Stimulated activated CD4-positive, alpha-beta T cell treated with anti-CD3 and anti-CD28 coated beads, TNF-alpha, amount 100 ng/mL, for 48 hours (primary cell): Measurements from ENCODE around the gene SH2D2A.

Source experiments
- DNase-seq, 3 donors: peaks; one replicate each; pipeline ENCODE4 v3.0.0-alpha.2; 2020; ENCODE audit warnings: low read depth in 3 of 3

The SH2D2A gene

GRCh38 chr1:156816561-156817328, at the start of gene SH2D2A:
Gene SH2D2A, minus strand, starts transcription at chr1:156816848. Its CDS starts 140 bp downstream, at chr1:156816708.
- DNase-seq = peak; percentile 86 to 93 (median 87)

GRCh38 chr1:156865865-156866248, 49.2 kb upstream of the SH2D2A start:
- no peak for DNase-seq

GRCh38 chr1:156865258-156865657, 48.6 kb upstream of the SH2D2A start:
- DNase-seq = no peak

- DNase-seq = no peak
Observed at GRCh38 chr1:156864796-156865195, 48.1 kb upstream of the SH2D2A start.

GRCh38 chr1:156863631-156864030, 47.0 kb upstream of the SH2D2A start:
- no peak for DNase-seq

GRCh38 chr1:156862997-156863599, 46.5 kb upstream of the SH2D2A start:
- DNase-seq = peak in 1 of 3 donors; percentile 29

GRCh38 chr1:156862584-156862983, 45.9 kb upstream of the SH2D2A start:
- DNase-seq = no peak

- no peak for DNase-seq
Observed at GRCh38 chr1:156860628-156861423, 44.2 kb upstream of the SH2D2A start, which contains the start of gene NTRK1. Gene NTRK1, plus strand, starts transcription at chr1:156860865. Its CDS starts 70 bp downstream, at chr1:156860935.

- DNase-seq = peak in 2 of 3 donors; percentile 20 to 59
Observed at GRCh38 chr1:156860113-156860627, 43.5 kb upstream of the SH2D2A start.

GRCh38 chr1:156859523-156860112, 43.0 kb upstream of the SH2D2A start:
- no peak for DNase-seq

GRCh38 chr1:156858959-156859522, 42.4 kb upstream of the SH2D2A start, which contains the start of gene INSRR:
Gene INSRR, minus strand, starts transcription at chr1:156859117. Its CDS starts 496 bp downstream, at chr1:156858621.
- no peak for DNase-seq

- no peak for DNase-seq
Observed at GRCh38 chr1:156858555-156858956, 41.9 kb upstream of the SH2D2A start.

- DNase-seq = no peak
Observed at GRCh38 chr1:156857532-156857931, 40.9 kb upstream of the SH2D2A start.

- DNase-seq = no peak
Observed at GRCh38 chr1:156856282-156856785, 39.7 kb upstream of the SH2D2A start.

- DNase-seq = no peak
Observed at GRCh38 chr1:156854634-156855033, 38.0 kb upstream of the SH2D2A start.

- DNase-seq = no peak
Observed at GRCh38 chr1:156853761-156854160, 37.1 kb upstream of the SH2D2A start.

- DNase-seq = no peak
Observed at GRCh38 chr1:156852418-156852874, 35.8 kb upstream of the SH2D2A start.

GRCh38 chr1:156851779-156852417, 35.2 kb upstream of the SH2D2A start:
- no peak for DNase-seq

- DNase-seq = no peak
Observed at GRCh38 chr1:156849151-156849496, 32.5 kb upstream of the SH2D2A start.

GRCh38 chr1:156848461-156849150, 32.0 kb upstream of the SH2D2A start:
- DNase-seq = peak; percentile 32 to 72 (median 38)
